WTC11 (cell line): Measurements from ENCODE around the gene SP4. TPM values are rescaled to one million over a fixed set of nuclear protein-coding genes. Genes with fewer than 3 reads are reported as not detected.

Experiments used
- ATAC-seq: fragments of 200-7000 bp; cut with Tn5 transposase; 2 replicates; pipeline ENCODE4 v1.10.0; 2021; ENCODE audit warnings: mild to moderate bottlenecking, moderate library complexity
- CTCF ChIA-PET: fragments of 300-600 bp; sonication (Branson Sonifier 250); formaldehyde crosslinking; loops from one replicate; lab custom pipeline; 2021; ENCODE audit warnings: antibody characterized with exemption; lab: Charles Lee
- POLR2A ChIA-PET: fragments of 350-600 bp; sonication (Branson Sonifier 250); formaldehyde crosslinking; loops from one replicate; lab custom pipeline; 2021; ENCODE audit warnings: antibody characterized with exemption; lab: Charles Lee
- DNase-seq: peaks from one replicate; pipeline ENCODE4 v3.0.0; 2021; ENCODE audit warnings: low spot score
- H3K27ac Mint-ChIP-seq: 2 replicates; pipeline ENCODE4 v1.8.0; 2021; ENCODE audit warnings: mixed read lengths
- H3K27me3 Mint-ChIP-seq: 2 replicates; pipeline ENCODE4 v1.8.0; 2021; ENCODE audit warnings: low read depth, mild to moderate bottlenecking, moderate library complexity, mixed read lengths
- H3K36me3 Mint-ChIP-seq: 2 replicates; pipeline ENCODE4 v1.8.0; 2021; ENCODE audit warnings: mixed read lengths
- H3K4me1 Mint-ChIP-seq: 2 replicates; pipeline ENCODE4 v1.8.0; 2022; ENCODE audit warnings: mixed read lengths
- H3K4me3 Mint-ChIP-seq: 2 replicates; pipeline ENCODE4 v1.8.0; 2021; ENCODE audit warnings: mild to moderate bottlenecking, moderate library complexity, mixed read lengths
- H3K9me3 Mint-ChIP-seq: 2 replicates; pipeline ENCODE4 v1.8.0; 2021; ENCODE audit warnings: mixed read lengths
- ATF1 ChIP-seq: sonication (generic); formaldehyde crosslinking; IDR thresholded peaks from 2 replicates; pipeline ENCODE4 v1.8.1; 2023; ENCODE audit warnings: mild to moderate bottlenecking, moderate library complexity, missing genetic modification reagents
- ELF4 ChIP-seq: sonication (generic); formaldehyde crosslinking; IDR thresholded peaks from 2 replicates; pipeline ENCODE4 v1.8.1; 2022; ENCODE audit warnings: low read depth, mild to moderate bottlenecking, moderate library complexity, missing genetic modification reagents
- KAT7 ChIP-seq: sonication (generic); formaldehyde crosslinking; IDR thresholded peaks from 2 replicates; pipeline ENCODE4 v1.8.1; 2023; ENCODE audit warnings: missing genetic modification reagents, mild to moderate bottlenecking, borderline replicate concordance
- NFYB ChIP-seq: sonication (generic); formaldehyde crosslinking; conservative IDR thresholded peaks from 2 replicates; pipeline ENCODE4 v1.8.0; 2022; ENCODE audit warnings: low read depth, missing genetic modification reagents
- SMAD4 ChIP-seq: sonication (generic); formaldehyde crosslinking; IDR thresholded peaks from 2 replicates; pipeline ENCODE4 v1.8.0; 2022; ENCODE audit warnings: mild to moderate bottlenecking, missing genetic modification reagents
- TCF7 ChIP-seq: sonication (generic); formaldehyde crosslinking; IDR thresholded peaks from 2 replicates; pipeline ENCODE4 v1.8.0; 2022; ENCODE audit warnings: mild to moderate bottlenecking, low read depth, missing genetic modification reagents, moderate library complexity
- ZNF121 ChIP-seq: sonication (generic); formaldehyde crosslinking; IDR thresholded peaks from 2 replicates; pipeline ENCODE4 v1.8.0; 2023; ENCODE audit warnings: missing genetic modification reagents
- ZNF219 ChIP-seq: sonication (generic); formaldehyde crosslinking; IDR thresholded peaks from 2 replicates; pipeline ENCODE4 v1.8.0; 2023; ENCODE audit warnings: missing genetic modification reagents, mild to moderate bottlenecking, borderline replicate concordance
- total RNA-seq: library from RNA; stranded (reverse); gene quantifications from 3 replicates; pipeline ENCODE4 v1.2.3, GENCODE V29; 2021
- TF ChIP-seq, protein P1 (sequence below): fragments of 250-450 bp; sonication (Bioruptor Pico); IDR thresholded peaks from 2 replicates; pipeline ENCODE4 v1.9.0; 2021; ENCODE audit warnings: mild to moderate bottlenecking, borderline replicate concordance
- TF ChIP-seq, protein P2 (sequence below): sonication (generic); formaldehyde crosslinking; IDR thresholded peaks from 2 replicates; pipeline ENCODE4 v1.8.0; 2023; ENCODE audit warnings: mild to moderate bottlenecking, missing genetic modification reagents
- TF ChIP-seq, protein P3 (sequence below): sonication (generic); formaldehyde crosslinking; conservative IDR thresholded peaks from 2 replicates; pipeline ENCODE4 v1.8.1; 2022; ENCODE audit warnings: mild to moderate bottlenecking, missing genetic modification reagents
- TF ChIP-seq, protein P4 (sequence below): sonication (generic); formaldehyde crosslinking; conservative IDR thresholded peaks from 2 replicates; pipeline ENCODE4 v1.8.1; 2023; ENCODE audit warnings: mild to moderate bottlenecking, low read depth, missing genetic modification reagents, moderate library complexity
- TF ChIP-seq, protein P5 (sequence below): fragments of 250-450 bp; sonication (Bioruptor Pico); IDR thresholded peaks from 2 replicates; pipeline ENCODE4 v1.9.0; 2021; ENCODE audit warnings: mild to moderate bottlenecking
- TF ChIP-seq, protein P6 (sequence below): sonication (generic); formaldehyde crosslinking; IDR thresholded peaks from 2 replicates; pipeline ENCODE4 v1.8.0; 2022; ENCODE audit warnings: mild to moderate bottlenecking, missing genetic modification reagents
- TF ChIP-seq, protein P7 (sequence below): sonication (generic); formaldehyde crosslinking; IDR thresholded peaks from 2 replicates; pipeline ENCODE4 v1.8.0; 2022; ENCODE audit warnings: mild to moderate bottlenecking, missing genetic modification reagents

SP4 gene
- total RNA-seq, 1 experiment from 2014 or later: 23.1 TPM

DNA sequence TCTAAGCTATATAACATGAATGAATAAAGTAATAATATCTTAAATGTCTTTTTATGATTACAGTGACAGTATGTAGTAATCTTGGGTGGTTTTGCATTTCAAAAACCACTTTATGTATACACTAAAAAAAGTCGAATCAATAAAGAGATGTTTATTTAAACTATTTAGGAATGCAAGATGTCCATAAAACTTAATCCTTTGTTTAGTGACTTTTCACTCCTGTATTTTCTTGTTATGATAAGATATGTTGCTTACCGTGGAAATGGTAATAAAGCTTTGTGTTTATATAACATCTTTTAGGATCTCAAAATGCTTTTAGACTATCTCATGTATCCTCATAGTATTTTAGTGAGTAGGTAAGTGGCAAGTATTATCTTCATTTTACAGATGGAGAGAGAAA lies 48.5 kb downstream of the SP4 start (continued):
- TF ChIP-seq, protein P1, sequence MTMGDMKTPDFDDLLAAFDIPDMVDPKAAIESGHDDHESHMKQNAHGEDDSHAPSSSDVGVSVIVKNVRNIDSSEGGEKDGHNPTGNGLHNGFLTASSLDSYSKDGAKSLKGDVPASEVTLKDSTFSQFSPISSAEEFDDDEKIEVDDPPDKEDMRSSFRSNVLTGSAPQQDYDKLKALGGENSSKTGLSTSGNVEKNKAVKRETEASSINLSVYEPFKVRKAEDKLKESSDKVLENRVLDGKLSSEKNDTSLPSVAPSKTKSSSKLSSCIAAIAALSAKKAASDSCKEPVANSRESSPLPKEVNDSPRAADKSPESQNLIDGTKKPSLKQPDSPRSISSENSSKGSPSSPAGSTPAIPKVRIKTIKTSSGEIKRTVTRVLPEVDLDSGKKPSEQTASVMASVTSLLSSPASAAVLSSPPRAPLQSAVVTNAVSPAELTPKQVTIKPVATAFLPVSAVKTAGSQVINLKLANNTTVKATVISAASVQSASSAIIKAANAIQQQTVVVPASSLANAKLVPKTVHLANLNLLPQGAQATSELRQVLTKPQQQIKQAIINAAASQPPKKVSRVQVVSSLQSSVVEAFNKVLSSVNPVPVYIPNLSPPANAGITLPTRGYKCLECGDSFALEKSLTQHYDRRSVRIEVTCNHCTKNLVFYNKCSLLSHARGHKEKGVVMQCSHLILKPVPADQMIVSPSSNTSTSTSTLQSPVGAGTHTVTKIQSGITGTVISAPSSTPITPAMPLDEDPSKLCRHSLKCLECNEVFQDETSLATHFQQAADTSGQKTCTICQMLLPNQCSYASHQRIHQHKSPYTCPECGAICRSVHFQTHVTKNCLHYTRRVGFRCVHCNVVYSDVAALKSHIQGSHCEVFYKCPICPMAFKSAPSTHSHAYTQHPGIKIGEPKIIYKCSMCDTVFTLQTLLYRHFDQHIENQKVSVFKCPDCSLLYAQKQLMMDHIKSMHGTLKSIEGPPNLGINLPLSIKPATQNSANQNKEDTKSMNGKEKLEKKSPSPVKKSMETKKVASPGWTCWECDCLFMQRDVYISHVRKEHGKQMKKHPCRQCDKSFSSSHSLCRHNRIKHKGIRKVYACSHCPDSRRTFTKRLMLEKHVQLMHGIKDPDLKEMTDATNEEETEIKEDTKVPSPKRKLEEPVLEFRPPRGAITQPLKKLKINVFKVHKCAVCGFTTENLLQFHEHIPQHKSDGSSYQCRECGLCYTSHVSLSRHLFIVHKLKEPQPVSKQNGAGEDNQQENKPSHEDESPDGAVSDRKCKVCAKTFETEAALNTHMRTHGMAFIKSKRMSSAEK (CRISPR knock-in tag): no peak
- TF ChIP-seq, protein P2, sequence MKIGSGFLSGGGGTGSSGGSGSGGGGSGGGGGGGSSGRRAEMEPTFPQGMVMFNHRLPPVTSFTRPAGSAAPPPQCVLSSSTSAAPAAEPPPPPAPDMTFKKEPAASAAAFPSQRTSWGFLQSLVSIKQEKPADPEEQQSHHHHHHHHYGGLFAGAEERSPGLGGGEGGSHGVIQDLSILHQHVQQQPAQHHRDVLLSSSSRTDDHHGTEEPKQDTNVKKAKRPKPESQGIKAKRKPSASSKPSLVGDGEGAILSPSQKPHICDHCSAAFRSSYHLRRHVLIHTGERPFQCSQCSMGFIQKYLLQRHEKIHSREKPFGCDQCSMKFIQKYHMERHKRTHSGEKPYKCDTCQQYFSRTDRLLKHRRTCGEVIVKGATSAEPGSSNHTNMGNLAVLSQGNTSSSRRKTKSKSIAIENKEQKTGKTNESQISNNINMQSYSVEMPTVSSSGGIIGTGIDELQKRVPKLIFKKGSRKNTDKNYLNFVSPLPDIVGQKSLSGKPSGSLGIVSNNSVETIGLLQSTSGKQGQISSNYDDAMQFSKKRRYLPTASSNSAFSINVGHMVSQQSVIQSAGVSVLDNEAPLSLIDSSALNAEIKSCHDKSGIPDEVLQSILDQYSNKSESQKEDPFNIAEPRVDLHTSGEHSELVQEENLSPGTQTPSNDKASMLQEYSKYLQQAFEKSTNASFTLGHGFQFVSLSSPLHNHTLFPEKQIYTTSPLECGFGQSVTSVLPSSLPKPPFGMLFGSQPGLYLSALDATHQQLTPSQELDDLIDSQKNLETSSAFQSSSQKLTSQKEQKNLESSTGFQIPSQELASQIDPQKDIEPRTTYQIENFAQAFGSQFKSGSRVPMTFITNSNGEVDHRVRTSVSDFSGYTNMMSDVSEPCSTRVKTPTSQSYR (CRISPR knock-in tag): no peak
- TF ChIP-seq NFYB (CRISPR knock-in tag): no peak
- TF ChIP-seq ELF4 (CRISPR knock-in tag): no peak
- TF ChIP-seq, all 79 proteins: peak for 0

DNA sequence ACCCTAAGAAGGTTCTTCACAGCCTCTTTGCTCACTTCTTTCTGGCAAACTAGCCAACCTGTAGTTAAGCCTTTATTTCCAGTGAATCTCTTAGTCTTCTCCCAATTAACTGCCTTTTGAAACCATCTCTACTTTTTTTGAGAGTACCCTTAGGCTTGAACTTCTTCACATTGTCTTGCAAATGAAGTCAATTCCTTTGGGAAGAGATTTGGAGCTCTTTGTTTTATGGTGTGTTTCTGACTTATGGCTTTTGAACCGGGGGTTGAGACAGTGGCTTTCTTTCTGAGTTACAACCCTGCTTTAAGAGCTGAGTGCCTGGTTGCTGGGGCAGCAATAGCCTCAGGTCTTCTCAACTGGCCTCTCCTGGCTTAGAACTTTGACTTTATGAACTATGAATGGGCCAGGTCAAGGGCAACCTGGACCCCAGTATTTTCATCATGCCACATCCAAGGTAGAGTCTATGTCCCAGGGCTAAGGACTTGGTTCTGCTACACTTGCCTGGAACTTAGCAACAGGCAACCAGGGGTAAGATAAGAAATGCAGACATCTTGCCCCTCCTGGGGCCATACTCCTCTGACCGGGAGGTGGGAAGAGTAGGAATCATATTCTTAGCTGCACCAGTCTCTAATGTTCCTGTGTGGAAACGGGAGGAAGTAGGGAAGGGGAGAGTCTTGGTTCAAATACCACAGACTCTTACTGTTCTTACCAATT lies 53.0 kb downstream of the SP4 start:
- H3K36me3 Mint-ChIP-seq: peaks cover 30% of the 10 kb centered on the region
- H3K4me1 Mint-ChIP-seq: peaks cover 47% of the 10 kb centered on the region
- ATAC-seq (peak; percentile 88), DNase-seq (no peak)
- CTCF ChIA-PET: interaction anchor here (1.6 kb wide), 1 partner anchor 227 kb away, joined by 4 read pairs; no protein-coding TSS in a partner anchor
- peak overlapping the region; percentile 92 for H3K27ac Mint-ChIP-seq
- peak overlapping the region; percentile 20 for H3K4me3 Mint-ChIP-seq
- POLR2A ChIA-PET: interaction anchor here (1.0 kb wide), 1 partner anchor 54 kb away, joined by 4 read pairs; the partner anchor contains the start of gene SP4
- TF ChIP-seq, protein P3, sequence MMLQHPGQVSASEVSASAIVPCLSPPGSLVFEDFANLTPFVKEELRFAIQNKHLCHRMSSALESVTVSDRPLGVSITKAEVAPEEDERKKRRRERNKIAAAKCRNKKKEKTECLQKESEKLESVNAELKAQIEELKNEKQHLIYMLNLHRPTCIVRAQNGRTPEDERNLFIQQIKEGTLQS (CRISPR knock-in tag): no peak
- TF ChIP-seq ZNF121 (CRISPR knock-in tag): 0 out of 2 replicates have a peak, but pooled peaks have one; percentile 32
- no peaks in the 10 kb centered on the region for H3K27me3 Mint-ChIP-seq
- no peaks in the 10 kb centered on the region for H3K9me3 Mint-ChIP-seq

DNA sequence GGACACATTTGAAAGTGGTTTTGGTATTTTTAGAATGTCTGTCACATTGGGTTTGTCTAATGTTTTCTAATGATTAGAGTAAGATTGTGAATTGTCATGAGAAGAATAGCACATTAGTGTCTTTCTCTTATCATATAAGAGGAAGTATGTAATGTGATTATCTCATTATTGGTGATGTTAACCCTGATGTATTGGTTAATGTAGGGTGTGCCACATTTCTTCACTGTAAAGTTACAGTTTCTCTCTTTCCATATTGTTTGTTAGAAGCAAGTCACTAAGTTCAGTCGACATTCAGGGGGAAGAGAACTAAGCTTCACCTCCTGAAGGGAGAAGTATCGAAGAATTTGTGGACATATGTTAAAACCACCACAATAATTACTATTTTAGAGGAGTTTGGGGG lies 58.6 kb downstream of the SP4 start:
- CTCF ChIA-PET: no interaction called here
- peaks cover 15% of the 10 kb centered on the region for H3K9me3 Mint-ChIP-seq
- no peak for DNase-seq
- no peak overlapping the region for H3K4me3 Mint-ChIP-seq
- no peaks in the 10 kb centered on the region for H3K27me3 Mint-ChIP-seq
- ATAC-seq: no peak
- peaks cover 29% of the 10 kb centered on the region for H3K4me1 Mint-ChIP-seq
- H3K27ac Mint-ChIP-seq: no peak overlapping the region
- H3K36me3 Mint-ChIP-seq: peaks cover 31% of the 10 kb centered on the region
- POLR2A ChIA-PET: no interaction called here
- TF ChIP-seq, protein P4, sequence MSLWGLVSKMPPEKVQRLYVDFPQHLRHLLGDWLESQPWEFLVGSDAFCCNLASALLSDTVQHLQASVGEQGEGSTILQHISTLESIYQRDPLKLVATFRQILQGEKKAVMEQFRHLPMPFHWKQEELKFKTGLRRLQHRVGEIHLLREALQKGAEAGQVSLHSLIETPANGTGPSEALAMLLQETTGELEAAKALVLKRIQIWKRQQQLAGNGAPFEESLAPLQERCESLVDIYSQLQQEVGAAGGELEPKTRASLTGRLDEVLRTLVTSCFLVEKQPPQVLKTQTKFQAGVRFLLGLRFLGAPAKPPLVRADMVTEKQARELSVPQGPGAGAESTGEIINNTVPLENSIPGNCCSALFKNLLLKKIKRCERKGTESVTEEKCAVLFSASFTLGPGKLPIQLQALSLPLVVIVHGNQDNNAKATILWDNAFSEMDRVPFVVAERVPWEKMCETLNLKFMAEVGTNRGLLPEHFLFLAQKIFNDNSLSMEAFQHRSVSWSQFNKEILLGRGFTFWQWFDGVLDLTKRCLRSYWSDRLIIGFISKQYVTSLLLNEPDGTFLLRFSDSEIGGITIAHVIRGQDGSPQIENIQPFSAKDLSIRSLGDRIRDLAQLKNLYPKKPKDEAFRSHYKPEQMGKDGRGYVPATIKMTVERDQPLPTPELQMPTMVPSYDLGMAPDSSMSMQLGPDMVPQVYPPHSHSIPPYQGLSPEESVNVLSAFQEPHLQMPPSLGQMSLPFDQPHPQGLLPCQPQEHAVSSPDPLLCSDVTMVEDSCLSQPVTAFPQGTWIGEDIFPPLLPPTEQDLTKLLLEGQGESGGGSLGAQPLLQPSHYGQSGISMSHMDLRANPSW (CRISPR knock-in tag): no peak
- TF ChIP-seq ATF1: no peak
- TF ChIP-seq, protein P5, sequence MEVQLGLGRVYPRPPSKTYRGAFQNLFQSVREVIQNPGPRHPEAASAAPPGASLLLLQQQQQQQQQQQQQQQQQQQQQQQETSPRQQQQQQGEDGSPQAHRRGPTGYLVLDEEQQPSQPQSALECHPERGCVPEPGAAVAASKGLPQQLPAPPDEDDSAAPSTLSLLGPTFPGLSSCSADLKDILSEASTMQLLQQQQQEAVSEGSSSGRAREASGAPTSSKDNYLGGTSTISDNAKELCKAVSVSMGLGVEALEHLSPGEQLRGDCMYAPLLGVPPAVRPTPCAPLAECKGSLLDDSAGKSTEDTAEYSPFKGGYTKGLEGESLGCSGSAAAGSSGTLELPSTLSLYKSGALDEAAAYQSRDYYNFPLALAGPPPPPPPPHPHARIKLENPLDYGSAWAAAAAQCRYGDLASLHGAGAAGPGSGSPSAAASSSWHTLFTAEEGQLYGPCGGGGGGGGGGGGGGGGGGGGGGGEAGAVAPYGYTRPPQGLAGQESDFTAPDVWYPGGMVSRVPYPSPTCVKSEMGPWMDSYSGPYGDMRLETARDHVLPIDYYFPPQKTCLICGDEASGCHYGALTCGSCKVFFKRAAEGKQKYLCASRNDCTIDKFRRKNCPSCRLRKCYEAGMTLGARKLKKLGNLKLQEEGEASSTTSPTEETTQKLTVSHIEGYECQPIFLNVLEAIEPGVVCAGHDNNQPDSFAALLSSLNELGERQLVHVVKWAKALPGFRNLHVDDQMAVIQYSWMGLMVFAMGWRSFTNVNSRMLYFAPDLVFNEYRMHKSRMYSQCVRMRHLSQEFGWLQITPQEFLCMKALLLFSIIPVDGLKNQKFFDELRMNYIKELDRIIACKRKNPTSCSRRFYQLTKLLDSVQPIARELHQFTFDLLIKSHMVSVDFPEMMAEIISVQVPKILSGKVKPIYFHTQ (CRISPR knock-in tag): no peak
- TF ChIP-seq ZNF219: no peak
- TF ChIP-seq SMAD4 (CRISPR knock-in tag): no peak
- no peak for TF ChIP-seq TCF7 (CRISPR knock-in tag)
- TF ChIP-seq, protein P6, sequence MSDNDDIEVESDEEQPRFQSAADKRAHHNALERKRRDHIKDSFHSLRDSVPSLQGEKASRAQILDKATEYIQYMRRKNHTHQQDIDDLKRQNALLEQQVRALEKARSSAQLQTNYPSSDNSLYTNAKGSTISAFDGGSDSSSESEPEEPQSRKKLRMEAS (CRISPR knock-in tag): no peak
- TF ChIP-seq, protein P7, sequence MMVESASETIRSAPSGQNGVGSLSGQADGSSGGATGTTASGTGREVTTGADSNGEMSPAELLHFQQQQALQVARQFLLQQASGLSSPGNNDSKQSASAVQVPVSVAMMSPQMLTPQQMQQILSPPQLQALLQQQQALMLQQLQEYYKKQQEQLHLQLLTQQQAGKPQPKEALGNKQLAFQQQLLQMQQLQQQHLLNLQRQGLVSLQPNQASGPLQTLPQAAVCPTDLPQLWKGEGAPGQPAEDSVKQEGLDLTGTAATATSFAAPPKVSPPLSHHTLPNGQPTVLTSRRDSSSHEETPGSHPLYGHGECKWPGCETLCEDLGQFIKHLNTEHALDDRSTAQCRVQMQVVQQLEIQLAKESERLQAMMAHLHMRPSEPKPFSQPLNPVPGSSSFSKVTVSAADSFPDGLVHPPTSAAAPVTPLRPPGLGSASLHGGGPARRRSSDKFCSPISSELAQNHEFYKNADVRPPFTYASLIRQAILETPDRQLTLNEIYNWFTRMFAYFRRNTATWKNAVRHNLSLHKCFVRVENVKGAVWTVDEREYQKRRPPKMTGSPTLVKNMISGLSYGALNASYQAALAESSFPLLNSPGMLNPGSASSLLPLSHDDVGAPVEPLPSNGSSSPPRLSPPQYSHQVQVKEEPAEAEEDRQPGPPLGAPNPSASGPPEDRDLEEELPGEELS (CRISPR knock-in tag): no peak
- no peak for TF ChIP-seq KAT7 (CRISPR knock-in tag)
